Left ventricle myocardium superior (tissue), 1 donor: Measurements from ENCODE around the gene SCN10A. TPM values are rescaled to one million over a fixed set of nuclear protein-coding genes. Genes with fewer than 3 reads are reported as not detected.
A peak's percentile ranks its signal among the peaks of the same experiment; 100 is the strongest.

Experiments used
- ATAC-seq: fragments of 200-7000 bp; cut with Tn5 transposase; one replicate; pipeline ENCODE4 v1.9.1; 2020; ENCODE audit warnings: mild to moderate bottlenecking, moderate library complexity
- DNase-seq: peaks from one replicate; pipeline ENCODE4 v3.0.0-alpha.2; 2020
- intact Hi-C: fragments of 100-400 bp; cut with micrococcal nuclease; formaldehyde crosslinking; loops from one replicate; pipeline ENCODE4 v1.11.0; 2022
- total RNA-seq: library from RNA; stranded (reverse); fragmentation: NEBNext Ultra II Directional; extraction: Animal tissue kit (Norgen Biotek cat#: 25700); gene quantifications from one replicate; pipeline ENCODE4 v1.2.1, GENCODE V29; 2021
- donor health status: DM: no; HTN: yes; CAD: no; lungs with severe emphysema.

The SCN10A gene
- total RNA-seq, 1 donor from 2014 or later = 0.02 TPM

GRCh38 chr3:38724392-38724736 lies 91.7 kb downstream of the SCN10A start:
- intact Hi-C loops = no loop called here
- DNase-seq (no peak), ATAC-seq (peak; percentile 6)

DNA sequence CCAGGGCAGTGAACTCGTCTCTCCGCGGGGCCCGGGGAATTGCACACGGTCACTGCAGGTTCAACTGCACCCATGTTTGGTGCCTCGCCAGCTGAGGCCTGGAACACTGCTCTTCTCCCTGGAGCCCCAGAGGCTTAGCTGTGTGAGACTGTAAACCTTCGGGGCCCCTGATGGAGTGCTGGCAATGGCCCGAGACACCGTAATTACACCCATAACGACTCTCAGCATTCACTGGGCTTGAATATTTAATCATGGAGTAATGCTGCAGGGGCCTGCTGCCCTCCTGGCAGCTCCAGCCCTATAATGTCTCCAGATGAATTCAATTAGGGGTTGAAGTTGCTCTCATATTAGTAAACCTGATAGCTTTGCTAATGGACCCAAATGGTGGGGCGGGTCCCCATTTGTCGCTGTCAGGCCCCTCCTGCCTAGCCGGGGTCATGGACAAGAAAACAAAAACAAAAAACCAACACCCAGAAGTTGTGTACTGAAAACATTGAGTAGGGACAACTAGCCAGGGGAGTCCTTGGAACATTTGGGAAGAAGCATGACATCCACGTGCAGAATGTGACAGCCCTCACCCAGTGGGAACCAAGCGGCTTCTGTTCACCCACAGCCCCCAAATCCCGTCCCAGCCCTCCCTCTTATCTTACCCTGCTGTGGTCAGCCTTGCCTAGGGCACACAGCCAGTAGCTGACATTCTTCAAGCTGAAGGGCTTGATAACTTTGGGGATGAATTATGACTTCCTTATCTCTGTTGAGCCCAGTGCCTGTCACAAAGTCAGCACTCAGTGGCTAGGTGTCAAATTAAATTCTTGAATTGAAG lies 92.2 kb downstream of the SCN10A start:
- ATAC-seq = peak; percentile 74
- intact Hi-C loops = no loop called here
- DNase-seq = peak; percentile 69

GRCh38 chr3:38722781-38723568 lies 93.0 kb downstream of the SCN10A start:
- DNase-seq (no peak), ATAC-seq (no peak)
- intact Hi-C loops = no loop called here

- DNase-seq = no peak
- intact Hi-C loops = no loop called here
- ATAC-seq = no peak
These were observed 94.7 kb downstream of the SCN10A start for GRCh38 chr3:38721207-38721772.

- intact Hi-C loops = no loop called here
- ATAC-seq = no peak
These were observed 95.6 kb downstream of the SCN10A start for GRCh38 chr3:38720465-38720864.

GRCh38 chr3:38717355-38718240 lies 98.4 kb downstream of the SCN10A start:
- peak; percentile 98 for ATAC-seq
- peak; percentile 78 for DNase-seq
- intact Hi-C loops = no loop called here

More at GRCh38 chr3:38720465-38720864, 95.6 kb downstream of the SCN10A start:
- DNase-seq = no peak

- intact Hi-C loops = no loop called here
- DNase-seq (no peak), ATAC-seq (no peak)
These were observed 102.9 kb downstream of the SCN10A start for GRCh38 chr3:38713121-38713520.

DNA sequence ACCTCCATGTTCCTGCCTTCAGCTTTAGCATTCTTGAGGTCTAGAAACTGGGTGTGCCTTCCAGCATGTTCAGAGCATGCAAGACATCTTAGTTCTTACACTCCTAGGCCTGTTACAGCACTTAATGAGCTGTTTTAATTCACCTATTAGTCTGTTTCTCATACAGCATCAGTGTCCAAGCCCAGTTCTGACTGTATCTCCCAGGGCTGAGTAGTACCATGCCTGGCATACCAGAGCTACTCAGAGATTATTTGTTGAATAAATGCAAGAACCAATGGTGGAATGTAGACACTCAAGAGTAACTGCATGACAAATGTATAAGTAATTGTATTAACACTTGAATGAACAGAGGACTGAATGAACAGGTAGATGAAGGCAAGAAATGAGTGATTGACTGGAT lies 104.7 kb downstream of the SCN10A start:
- no peak for ATAC-seq
- DNase-seq = no peak
- intact Hi-C loops = no loop called here

- DNase-seq (no peak), ATAC-seq (no peak)
- intact Hi-C loops = no loop called here
These were observed 108.3 kb downstream of the SCN10A start for GRCh38 chr3:38707730-38708129.

DNA sequence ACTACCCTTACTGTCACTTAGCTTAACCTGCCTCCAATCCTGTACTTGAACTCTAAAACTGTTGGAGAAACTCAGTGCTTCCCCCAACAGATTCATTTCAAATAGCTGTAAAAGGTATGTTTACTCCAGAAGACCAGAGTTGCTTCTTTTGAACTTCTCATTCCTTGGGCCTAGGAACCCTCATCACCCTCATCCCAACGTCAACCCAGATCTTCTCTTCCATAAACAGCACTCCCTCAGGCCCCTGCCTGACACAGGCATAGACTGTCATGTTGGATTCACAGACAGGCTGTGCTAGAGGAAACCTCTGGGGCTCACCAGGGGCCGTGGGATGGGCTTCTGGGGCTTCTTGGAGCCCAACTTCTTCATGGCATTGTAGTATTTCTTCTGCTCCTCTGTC lies 109.1 kb downstream of the SCN10A start:
- no peak for ATAC-seq
- no peak for DNase-seq
- intact Hi-C loops = no loop called here

DNA sequence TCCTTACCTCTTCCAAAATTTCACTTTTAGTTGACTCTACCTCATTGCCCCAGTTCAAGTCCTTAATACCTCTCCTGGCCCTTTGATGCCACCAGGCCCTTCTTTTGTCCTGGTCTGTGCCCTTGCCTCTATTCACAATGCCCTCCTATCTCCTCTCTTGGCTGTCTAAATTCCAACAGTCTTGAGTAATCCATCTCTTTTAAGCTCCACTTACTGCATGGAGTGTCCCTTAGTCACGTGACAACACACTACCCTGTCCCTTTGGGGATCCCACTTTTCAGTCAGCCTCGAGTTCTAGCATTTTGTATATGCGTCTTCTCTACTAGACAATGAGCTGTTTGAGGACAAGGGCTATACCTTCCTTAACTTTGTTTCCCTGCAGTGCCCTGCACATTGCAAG lies 113.8 kb downstream of the SCN10A start:
- DNase-seq (no peak), ATAC-seq (peak; percentile 65)
- intact Hi-C loops = no loop called here

- intact Hi-C loops = no loop called here
- peak; percentile 39 for ATAC-seq
- DNase-seq = no peak
These were observed 117.3 kb downstream of the SCN10A start for GRCh38 chr3:38698760-38699159.

GRCh38 chr3:38698061-38698460 lies 118.0 kb downstream of the SCN10A start:
- no peak for ATAC-seq
- intact Hi-C loops = no loop called here
- DNase-seq = no peak

DNA sequence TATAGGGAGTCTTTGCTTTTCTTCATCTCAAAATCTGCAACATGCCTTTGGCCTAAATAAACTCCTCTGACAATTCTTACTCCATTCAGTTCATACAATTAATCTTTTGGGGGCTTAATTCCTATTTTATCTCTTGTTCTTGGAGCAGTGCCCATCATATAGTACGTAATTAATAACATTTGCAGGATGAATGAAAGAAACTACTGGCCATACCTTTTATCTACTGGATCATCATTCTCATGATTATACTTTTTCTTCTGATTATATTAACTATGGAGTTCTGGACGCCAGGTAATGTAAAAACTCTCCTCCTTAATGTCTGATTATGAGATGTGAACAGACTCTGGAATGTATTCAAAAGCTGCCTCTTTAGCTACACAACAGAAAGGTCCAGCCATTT lies 120.0 kb downstream of the SCN10A start:
- ATAC-seq = no peak
- intact Hi-C loops = no loop called here

GRCh38 chr3:38690185-38690584 lies 125.8 kb downstream of the SCN10A start:
- no peak for DNase-seq
- ATAC-seq = no peak
- intact Hi-C loops = no loop called here

More for the DNA sequence above, 120.0 kb downstream of the SCN10A start:
- DNase-seq = no peak

DNA sequence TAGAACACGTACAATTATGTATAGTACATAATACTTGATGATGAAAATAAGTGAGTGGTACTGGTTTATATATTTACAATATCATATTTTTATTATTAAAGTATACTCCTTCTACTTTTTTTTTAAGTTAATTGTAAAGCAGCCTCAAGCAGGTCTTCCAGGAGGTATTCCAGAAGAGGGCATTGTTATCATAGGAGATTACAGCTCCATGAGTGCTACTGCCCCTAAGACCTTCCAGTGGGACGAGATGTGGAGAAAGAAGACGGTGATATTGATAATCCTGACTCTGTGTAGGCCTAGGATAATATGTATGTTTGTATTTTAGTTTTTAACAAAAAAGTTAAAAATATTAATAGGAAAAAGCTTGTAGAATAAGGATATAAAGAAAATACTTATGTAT lies 126.2 kb downstream of the SCN10A start:
- peak; percentile 64 for ATAC-seq
- DNase-seq = no peak
- intact Hi-C loops = loop anchor here (10.0 kb wide), 1 partner anchor 155 kb away; no protein-coding TSS in a partner anchor

GRCh38 chr3:38689346-38689745 lies 126.7 kb downstream of the SCN10A start:
- intact Hi-C loops = loop anchor here (10.0 kb wide), 1 partner anchor 155 kb away; no protein-coding TSS in a partner anchor
- DNase-seq (no peak), ATAC-seq (no peak)

GRCh38 chr3:38687321-38687720 lies 128.7 kb downstream of the SCN10A start:
- no peak for ATAC-seq
- intact Hi-C loops = loop anchor here (10.0 kb wide), 1 partner anchor 157 kb away; no protein-coding TSS in a partner anchor
- no peak for DNase-seq

GRCh38 chr3:38684546-38684945 lies 131.5 kb downstream of the SCN10A start:
- intact Hi-C loops = loop anchor here (10.0 kb wide), 1 partner anchor 160 kb away; no protein-coding TSS in a partner anchor
- no peak for ATAC-seq
- DNase-seq = no peak
